ENCODE measurements around the gene MRAP.
"Not testable (repeated sequence)": the region's sequence is repeated elsewhere in the genome, so short reads cannot be mapped to it uniquely, and the experiment has no call there.

Gene MRAP

DNA sequence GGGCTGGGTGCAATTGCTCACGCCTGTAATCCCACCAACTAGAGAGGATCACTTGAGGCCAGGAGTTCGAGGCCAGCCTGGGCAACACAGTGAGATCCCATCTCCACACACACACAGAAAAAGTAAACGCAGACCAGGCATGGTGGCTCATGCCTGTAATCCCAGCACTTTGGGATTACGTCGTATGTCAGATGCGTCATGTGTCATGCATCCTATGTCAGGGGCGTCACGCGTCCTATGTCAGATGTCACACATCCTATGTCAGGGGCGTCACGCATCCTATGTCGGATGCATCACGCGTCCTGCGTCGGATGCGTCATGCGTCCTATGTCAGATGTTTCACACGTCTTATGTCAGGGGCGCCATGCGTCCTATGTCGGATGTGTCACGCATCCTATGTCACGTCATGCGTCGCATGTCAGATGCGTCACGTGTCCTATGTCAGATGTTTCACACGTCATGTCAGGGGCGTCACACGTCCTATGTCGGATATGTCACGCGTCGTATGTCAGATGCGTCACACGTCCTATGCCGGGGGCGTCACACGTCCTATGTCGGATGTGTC lies 1.5 kb downstream of the MRAP start:
- DNase-seq = no peak

DNA sequence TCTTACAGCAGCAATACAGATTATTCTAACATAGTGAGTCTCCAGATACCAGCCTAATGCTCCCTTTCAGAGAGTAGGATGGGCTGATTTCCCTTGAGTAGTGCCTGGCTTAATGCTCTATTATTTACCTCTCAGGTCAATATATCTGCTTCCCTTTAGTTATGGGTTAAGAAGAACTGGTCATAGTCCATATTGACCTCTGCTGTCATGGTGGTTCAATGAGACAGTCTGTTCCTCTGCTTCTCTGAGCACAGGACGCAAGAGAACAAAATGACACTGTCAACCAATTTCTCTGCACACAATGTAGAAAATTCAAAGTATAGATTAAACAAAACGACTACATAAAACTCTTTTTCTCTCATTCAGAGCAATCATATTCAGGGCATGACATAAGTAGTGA lies 2.9 kb downstream of the MRAP start:
- no peak for DNase-seq

DNA sequence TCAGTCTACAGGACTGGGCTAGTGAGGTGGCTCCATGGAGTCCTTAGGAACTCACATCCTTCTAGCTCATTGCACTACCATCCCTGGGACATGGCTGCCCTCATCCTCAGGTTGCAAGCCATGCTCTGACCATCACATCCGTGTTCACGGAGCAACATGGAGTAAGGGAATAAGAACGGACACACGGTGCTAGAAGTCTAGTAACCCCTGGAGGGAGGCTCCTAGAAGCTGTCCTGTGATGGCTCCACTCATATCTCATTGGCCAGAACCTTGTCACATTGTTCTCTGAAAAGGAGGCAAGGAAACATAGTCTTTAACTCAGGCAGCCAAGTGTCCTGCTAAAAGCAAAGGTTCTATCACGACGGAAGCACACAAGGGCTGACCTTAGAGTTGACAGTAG lies 3.9 kb downstream of the MRAP start:
- DNase-seq = no peak

DNA sequence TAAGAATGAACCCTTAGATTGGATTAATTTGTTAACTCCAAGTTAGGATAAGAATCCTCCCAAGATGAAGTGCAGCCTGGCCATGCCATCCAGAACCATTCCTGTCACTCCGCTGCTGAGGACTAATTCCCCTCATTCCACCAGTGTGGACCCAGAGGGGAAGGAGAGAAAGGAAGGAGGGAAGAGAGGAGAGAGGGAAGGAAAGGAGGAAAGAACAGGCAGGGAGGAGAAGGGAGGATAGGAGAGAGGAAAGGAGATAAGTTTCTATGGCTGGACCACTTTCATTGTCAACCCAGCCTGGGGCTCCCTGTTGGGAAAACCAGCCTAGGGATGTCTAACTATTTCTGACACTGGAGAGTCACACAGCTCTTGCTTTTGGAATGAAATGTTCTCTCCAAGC lies 4.7 kb downstream of the MRAP start:
- DNase-seq = no peak

DNA sequence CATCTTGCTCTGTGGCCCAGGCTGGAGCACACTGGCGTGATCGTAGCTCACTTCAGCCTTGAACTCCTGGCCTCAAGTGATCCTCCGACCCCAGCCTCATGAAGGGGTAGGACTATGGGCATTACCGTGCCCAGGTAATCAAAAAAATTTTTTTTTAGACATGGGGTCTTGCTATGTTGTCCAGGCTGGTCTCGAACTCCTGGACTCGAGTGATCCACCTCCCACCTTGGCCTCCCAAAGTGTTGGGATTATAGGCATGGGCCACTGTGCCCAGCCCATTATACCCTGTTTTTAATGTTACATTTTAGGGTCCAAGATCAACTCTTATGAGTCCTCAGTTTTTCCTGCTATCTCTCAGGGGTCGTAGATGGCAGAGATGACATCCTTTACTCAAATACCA lies 6.3 kb downstream of the MRAP start:
- no peak for DNase-seq

DNA sequence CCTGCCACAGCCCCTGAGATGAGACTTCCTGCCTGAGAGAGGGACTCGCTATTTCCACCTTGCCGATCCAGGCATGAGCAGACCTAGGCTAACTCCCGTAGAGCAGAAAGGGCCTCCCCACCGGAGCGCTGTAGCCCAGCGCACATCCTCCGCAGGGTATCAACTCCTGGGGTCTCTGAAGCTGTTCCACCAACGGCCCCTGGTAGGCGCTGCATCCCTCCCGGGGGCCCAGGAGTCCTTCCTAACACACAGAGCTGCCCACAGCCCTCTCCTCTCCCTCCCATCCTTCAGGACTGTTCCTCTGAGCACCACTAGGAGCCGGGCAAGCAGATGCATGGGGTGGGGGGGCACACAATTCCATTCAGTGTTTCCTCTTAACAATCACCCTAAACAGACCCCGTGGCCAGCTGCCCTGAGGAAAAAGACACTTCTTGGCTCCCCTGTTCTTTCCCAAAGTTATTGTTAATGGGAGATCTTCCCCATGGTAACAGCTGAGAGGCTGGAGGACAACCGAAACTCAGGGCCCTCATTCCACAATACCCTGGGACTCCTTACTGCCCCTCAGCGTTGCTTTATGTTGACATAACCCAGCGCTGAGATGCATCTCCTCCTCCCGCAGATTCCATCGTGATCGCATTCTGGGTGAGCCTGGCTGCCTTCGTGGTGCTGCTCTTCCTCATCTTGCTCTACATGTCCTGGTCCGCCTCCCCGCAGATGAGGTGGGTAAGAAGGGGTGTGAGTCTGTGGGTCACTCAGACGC lies 7.5 kb downstream of the MRAP start:
- DNase-seq = no peak

DNA sequence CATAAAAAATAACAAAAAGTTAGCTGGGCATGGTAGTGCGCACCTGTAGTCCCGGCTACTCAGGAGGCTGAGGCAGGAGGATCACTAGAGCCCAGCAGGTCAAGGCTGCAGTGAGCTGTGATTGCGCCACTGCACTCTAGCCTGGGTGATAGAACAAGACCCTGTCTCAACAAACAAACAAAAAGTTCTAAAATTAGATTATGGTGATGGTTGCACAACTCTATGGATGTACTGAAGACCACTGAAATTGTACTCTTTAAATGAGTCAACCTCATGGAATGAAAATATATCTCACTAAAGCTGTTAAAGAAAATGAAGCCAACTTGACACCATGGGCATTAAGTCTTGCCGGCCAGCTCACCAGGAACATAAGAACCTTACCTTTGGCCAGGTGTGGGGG lies 9.1 kb downstream of the MRAP start:
- no peak for DNase-seq

DNA sequence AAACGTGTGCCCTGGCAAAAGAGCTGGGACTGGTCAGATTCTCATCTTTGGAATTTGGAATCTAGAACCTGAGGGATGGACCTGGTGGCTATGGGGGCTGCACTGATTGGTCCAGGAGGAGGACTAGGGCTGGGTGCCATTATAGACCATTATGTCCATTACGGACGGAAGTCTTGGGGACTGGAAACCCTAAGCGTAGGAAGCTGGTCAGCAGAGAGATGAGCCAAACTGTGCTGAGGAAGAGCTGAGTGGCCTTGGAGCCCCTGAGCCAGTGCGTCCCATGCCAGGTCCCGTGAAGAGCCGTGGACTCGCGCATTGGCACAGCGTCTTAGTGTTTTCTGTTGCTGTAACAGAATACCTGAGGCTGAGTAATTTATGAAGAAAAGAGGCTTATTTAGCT lies 10.0 kb downstream of the MRAP start:
- no peak for DNase-seq

DNA sequence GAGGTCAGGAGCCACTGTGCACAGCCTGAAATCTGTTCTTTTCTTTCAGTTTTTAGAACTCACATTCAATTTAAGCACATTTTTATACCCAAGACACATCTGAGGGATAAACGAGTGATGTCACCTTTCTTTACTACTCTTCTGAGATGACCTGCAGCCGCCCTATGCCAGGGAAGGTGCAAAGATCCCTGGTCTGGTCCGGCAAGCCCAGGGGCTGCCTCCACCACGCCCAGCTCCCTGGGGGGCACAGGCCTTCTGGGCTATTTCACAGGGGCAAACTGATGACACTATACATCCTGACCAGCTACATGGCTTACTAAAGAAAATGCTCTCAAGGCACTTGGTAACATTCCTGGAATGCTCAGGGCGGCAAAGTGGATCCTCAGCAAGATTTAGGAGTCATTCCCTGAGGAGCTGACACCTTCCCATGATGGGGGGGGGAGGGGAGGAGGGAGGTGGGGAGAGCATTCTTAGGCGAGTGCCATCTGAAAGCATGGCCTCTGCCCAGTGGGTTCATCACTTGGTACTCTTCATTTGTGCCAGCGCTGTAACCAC lies 11.3 kb downstream of the MRAP start:
- no peak for DNase-seq

DNA sequence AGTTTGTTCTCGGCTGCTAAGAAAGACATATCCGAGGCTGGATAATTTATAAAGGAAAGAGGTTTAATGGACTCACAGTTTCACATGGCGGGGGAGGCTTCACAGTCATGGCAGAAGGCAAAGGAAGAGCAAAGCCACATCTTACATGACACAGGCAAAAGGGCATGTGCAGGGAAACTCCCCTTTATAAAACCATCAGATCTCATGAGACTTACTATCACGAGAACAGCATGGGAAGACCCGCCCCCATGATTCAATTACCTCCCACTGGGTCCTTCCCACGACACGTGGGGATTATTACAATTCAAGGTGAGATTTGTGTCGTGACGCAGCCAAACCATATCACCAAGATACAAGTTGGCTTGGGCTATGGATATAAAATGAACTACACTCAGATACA lies 12.3 kb downstream of the MRAP start:
- not testable (repeated sequence) for DNase-seq

DNA sequence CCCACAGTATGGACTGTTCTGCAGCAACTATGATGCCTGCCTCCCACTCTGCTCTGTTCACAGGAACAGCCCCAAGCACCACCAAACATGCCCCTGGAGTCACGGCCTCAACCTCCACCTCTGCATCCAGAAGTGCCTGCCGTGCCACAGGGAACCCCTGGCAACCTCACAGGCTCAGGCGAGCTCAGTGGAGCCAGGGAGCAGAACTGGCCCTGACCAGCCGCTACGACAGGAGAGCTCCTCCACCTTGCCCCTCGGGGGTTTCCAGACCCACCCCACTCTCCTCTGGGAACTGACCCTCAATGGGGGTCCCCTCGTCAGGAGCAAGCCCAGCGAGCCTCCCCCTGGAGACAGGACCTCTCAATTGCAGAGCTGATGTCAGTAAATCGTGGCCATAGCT lies 13.0 kb downstream of the MRAP start:
- no peak for DNase-seq

DNA sequence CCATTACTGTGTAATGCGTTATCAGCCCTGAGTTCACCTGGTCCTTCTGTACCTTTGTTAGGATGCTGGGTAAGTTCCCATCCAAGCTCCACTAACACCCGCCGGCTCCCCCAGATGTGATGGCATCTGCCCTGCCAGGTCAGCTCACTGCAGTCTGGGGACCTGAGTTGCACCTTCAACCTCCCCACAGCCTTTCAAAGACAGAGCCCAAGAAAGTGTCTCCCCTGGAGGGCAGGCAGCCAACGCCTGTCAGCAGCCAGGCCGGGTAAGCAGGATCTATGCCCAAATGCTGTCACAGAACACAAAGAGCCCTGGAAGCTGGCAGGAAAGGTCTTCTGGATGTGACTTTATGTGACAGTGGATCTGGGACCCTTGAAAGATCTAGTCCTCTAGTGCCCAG lies 13.7 kb downstream of the MRAP start:
- DNase-seq = no peak

DNA sequence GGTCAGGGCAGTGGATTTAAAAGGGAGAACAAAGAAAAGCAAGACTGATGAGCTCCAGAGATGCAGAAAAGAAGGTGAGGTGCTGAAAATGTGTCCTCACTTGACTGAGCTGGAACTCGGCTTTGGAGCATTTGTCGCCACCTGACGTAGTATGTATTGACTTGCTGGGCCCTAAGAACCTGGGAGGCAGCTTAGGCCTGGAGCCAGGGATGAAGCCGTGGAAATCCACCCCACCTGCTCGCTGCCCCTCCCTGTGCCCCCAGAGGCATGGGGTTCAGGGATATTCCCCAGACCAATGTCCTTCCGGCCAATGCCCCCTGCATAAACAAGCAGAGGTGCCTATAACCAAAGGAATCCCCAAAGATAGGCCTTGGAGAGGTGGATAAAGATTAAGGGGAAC lies 14.3 kb downstream of the MRAP start:
- DNase-seq = no peak

DNA sequence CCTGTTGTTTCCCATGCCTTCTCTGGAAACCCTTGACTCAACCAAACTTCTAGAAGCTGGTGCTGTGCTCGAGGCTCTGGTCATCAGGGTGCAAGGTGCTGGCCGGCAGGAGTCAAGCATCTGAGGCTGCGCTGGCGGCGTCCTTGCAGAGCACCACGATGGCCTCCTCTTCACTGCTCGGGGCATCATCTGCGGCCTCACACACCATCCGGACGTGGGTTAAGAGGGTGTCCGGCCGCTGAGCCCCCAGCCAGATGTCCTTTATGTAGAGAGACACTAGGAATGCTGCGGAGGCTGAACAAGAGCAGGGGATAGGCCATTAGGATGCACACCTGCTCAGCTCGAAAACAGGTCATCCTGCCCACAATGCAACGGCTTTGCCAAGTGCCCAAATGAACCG lies 16.2 kb downstream of the MRAP start:
- no peak for DNase-seq

DNA sequence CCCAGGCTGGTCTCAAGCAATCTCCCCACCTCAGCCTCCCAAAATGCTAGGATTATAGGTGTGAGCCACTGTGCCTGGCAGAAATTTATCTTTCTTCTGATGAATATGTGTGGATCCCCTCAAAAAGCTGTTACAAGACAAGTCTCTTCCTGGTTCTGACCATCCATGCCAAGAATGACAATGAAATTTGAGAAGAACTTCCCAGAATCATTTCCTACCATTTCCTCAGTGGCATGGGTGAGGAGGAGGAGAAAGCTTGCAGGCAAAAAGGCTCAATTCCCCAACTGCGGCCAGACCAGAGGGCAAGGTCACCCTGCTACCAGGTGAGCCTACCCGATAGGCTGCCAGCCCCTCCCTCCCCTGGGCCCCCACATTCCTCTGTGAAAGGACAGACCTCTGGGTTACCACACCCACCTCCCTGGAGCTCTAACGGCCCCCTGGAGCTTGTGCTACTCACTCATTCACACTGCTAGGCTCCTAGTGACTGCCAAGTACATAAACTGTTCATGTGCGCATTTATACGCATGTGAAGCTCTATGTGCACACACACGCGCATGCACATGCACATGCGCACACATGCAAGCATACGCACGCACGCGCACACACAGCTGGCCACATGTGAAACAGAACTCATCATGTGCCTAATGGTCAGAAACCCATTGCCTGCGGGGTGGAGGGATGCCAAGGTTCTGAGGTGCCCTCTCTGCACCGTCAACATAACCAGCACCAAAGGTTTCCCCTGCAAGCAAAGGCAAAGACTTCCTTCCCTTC lies 17.0 kb downstream of the MRAP start:
- DNase-seq = no peak

DNA sequence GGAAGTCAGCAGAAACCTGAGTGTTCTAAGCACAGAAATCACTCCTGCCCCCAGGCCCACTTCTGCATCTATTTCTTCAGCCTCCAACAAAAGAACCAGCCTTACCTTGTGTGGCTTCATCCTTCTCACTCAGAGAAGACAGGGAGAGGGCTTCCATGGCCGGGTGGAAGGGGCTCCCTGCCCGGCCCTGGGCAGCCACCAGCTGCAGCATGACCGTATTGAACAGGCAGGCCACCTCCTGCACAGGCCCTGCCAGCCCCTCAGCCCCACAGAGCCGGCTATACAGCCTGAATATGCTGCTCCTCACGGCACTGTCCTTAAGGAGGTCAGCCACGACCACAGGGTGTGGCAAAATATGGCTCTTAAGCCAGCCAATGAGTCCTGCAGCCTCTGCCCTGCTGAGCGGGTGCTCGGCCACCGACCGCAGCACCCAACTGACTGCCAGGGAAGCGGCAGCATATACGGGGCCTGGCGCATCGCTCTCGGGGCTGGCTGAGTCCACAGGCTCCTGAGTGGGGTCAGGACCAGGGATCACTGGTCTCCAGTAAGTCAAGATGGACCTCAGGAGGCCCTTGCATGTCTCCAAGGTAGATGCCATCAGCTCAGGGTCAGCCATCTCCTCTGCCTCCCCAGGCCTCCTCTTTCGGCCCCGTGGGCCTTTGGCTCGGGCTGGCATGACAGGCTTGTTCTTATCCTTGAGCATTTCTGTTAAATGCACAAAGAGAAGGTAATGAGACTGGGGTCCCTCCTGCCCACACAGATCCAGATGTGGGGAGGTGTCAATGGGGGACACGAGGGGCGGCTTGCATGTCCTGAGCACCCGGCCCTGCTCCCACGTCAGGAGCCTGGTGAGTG lies 17.9 kb downstream of the MRAP start:
- no peak for DNase-seq

DNA sequence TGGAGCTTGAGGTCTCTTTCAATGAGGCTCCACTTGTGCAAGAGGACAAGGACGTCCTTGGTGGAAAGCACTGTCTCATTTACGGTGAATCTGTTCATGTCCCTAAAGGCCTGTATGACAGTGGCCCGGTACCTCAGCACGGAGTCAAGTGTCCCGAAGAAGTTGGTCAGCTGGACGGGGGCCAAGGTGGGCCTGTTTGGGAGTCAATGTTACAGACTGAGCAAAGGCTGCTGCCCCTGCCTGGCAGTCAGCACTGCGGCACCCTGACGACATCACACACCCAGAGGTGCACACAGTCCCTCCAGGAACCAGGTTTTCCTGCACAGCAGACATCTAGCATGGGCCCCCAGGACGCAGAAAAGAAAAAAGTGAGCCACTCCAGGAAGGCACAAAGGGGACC lies 19.1 kb downstream of the MRAP start:
- DNase-seq = no peak

DNA sequence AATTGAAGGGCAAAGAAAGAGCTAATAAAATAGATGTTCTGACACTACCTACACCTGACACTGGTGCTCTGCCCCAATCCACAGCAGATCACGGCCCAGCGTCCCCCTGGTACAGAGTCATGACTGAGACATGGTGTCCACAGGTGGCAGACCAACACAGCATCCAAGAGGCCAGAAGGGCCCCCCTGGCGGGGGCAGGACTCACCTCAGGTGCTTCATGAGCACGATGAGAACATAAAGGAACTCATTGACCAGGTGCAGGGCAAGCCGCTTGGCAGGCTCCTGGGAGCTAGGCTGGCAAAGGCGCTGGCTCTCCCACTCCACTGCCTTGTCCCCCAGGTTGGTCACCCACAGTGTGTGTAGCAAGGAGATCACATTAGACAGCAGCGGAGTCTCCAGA lies 20.4 kb downstream of the MRAP start:
- DNase-seq = no peak

DNA sequence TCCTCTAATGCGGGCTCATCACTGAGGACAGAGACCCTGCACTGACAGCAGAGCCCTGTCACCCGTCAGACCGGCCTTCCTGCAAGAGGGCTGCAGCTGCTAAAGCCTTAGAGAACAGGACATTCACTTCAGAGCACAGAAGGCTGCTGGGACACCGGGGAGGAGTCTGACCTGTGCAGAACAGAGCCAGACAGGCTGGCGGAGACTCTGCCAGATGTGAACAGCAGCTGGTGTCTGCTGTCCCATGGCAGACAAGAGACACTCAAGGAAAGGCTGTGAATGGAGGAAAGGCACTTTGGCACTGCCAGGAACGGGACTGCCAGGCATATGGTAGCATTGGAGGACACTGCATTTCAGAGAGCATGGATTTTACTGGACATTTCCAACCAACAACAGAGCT lies 21.4 kb downstream of the MRAP start:
- no peak for DNase-seq

DNA sequence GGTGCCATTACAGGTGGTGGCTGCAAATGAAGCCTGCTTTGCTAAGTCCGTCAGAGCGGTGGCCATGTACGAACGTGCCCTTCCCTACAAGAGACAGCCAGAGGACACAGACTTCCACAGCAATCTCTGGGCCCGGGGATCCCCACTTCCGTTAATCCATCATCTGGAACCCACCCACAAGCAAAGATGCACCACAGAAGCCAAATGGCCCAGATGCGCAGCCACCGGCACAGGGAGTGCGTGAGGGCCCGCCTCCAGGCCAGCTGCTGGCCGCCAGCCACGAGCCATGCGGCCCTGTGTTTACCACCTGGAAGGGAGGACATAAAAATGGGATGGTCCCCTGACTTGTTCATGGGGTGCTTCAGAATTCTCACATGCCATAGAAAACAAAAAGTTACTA lies 22.1 kb downstream of the MRAP start:
- DNase-seq = no peak

DNA sequence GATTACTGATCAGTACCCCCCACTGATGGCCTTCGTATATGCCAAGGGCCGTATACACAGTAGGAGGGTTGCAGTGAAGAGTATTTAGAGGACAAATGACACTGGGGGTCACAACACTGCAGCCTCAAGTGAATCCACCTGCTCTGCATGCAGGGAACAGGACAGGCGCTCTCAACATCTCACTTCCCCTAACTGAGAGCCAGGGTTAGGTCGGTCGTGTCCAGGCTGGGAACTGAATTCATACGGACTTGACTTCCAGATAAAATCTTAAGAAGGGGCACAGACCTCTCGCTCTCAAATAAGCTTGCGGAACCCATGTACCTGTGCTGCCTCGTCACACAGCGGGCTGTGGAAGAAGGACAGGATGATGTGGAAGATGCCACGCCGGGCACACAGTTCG lies 22.8 kb downstream of the MRAP start:
- no peak for DNase-seq

DNA sequence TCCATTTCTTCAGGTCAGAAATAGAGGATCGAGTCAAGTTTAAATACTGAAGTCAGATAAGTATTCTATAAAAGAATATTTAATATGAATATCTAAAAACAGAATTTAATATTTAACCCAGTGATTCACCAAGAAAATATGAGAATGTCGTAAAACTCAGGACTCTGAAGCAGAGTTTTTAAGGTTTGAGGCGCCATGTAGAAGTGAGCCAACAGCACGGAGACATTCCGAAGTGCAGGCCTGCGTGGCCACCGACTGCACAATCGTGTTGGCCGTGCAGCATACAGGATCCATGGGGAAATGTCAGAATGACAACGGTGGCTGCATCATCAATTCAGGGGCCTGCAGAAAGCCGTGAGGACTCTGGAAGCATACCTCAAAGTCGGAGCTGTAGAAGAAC lies 23.4 kb downstream of the MRAP start:
- DNase-seq = no peak

DNA sequence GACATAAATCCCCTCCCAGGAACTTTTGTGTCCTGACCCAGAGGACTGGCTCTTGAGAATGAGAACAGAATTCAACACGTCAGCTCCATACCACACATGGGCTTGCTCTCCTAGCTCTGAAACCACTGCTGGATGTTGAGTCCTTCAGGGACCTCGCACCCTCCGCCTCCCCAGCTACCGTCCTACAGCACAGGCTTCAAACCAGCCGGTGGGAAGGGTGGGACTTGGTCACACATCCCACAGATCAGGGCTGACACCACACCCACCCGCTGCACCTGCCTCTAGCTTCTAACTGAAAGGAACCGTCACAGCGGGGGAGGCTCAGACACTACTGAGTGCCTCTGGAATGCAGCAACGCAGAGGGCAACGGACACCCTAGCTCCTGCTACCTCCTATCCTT lies 24.0 kb downstream of the MRAP start:
- DNase-seq = no peak

Measured in NCI-H1092 treated with DMSO at 0.1 percent for 48 hours (cell line).